ENCODE data around the gene METAP1D.

DNA sequence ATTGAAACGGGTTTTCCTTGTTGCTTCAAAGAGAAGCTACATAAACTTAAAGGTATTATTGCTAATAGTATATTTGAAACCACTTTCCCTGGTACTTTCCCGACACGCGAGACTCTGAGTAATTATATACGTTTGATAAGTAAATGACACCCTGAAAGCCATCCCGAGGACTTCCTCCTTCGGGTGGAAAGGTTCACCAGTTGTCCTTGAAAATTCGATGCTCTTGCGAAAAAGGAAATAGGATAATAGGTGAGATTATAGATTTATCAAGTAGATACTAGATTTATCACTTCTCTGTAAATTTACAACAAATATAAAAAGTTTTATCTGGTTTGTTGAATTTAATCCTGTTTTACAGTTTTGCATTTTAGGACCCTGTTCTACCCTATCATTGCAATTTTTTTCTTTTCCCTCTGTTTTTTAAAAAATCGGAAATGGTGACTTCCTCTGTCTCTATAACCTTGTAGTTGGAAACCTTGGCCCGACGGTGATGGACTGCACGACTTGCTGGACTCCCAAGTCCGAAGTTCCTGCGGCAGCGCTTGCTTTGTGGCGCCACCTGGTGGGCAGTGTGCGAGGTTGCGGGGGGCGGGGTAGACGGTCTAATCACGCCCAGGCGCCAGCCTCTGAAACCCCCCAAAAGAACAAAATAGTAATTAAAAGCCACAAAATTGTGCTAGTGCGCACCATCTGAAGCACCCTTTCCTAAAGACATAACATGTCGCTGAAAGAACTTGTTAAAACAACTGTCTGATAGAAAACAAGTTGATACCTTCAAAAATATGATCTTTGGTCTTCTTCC lies 103.9 kb downstream of the METAP1D start:
- TF ChIP-seq GATA2 (IDR thresholded peaks at IDR 0.05; ENCODE audit: low read depth, low read length): no peak
- no peak for TF ChIP-seq GATA3 (IDR thresholded peaks at IDR 0.05; ENCODE audit: low read depth, low read length)

Measured in SH-SY5Y (cell line).